HepG2 (cell line): ENCODE data around the gene FLAD1. TPM values are rescaled to one million over a fixed set of nuclear protein-coding genes. Genes with fewer than 3 reads are reported as not detected.
A peak's percentile ranks its signal among the peaks of the same experiment; 100 is the strongest.

Experiments
- DMAP1 ChIP-seq: IDR thresholded peaks from 2 replicates; pipeline ENCODE4 v1.6.1; 2016
- KAT8 ChIP-seq: IDR thresholded peaks from 2 replicates; pipeline ENCODE4 v1.6.1; 2016; ENCODE audit warnings: missing genetic modification reagents, missing compliant biosample characterization
- MATR3 ChIP-seq: sonication (generic); formaldehyde crosslinking; IDR thresholded peaks from 2 replicates; pipeline ENCODE4 v1.4.0; 2020; ENCODE audit warnings: missing genetic modification reagents
- NCOR1 ChIP-seq: fragments of 200-600 bp; sonication (generic); IDR thresholded peaks from 2 replicates; pipeline ENCODE4 v1.7.0; 2017; ENCODE audit warnings: antibody characterized with exemption, low read length, borderline replicate concordance
- NR2F2 ChIP-seq: IDR thresholded peaks from 2 replicates; pipeline ENCODE4 v1.6.1; 2012; ENCODE audit warnings: low read depth, inconsistent platforms, borderline replicate concordance
- PHF21A ChIP-seq: sonication (generic); formaldehyde crosslinking; IDR thresholded peaks from 2 replicates; pipeline ENCODE4 v1.5.0; 2020; ENCODE audit warnings: mild to moderate bottlenecking, missing genetic modification reagents
- TCF12 ChIP-seq, 2 experiments: fragments of 450-650 bp in 1 of 2; sonication (generic) in 1 of 2; formaldehyde crosslinking in 1 of 2; IDR thresholded peaks; 2 replicates each; pipeline versions ENCODE4 v1.6.1 to v1.8.0; 2017 to 2022; ENCODE audit warnings: antibody characterized with exemption in 1 of 2, mild to moderate bottlenecking in 1 of 2, missing genetic modification reagents in 1 of 2, moderate library complexity in 1 of 2
- ZNF121 ChIP-seq: sonication (generic); formaldehyde crosslinking; IDR thresholded peaks from 2 replicates; pipeline ENCODE4 v1.5.0; 2020; ENCODE audit warnings: mild to moderate bottlenecking, missing genetic modification reagents
- ZSCAN31 ChIP-seq: sonication (generic); formaldehyde crosslinking; IDR thresholded peaks from 2 replicates; pipeline ENCODE4 v1.5.0; 2020; ENCODE audit warnings: low read depth, mild to moderate bottlenecking, missing genetic modification reagents
- polyA plus RNA-seq, 8 experiments: library from polyadenylated mRNA; depleted of rRNA in 3 of 8; stranded (reverse) in 7 of 8; unstranded in 1 of 8; fragments of >200 nt; fragmentation: Illumina TruSeq in 4 of 8; extraction: Trizol in 4 of 8; gene quantifications; 2 replicates each; pipeline versions ENCODE4 v1.2.1 to v1.2.3, GENCODE V29; 2011 to 2016; ENCODE audit warnings: low read depth in 4 of 8, missing spikeins in 1 of 8, mixed read lengths in 1 of 8; ENCODE audit not compliant: insufficient read depth in 1 of 8
- total RNA-seq, 5 experiments: library from RNA; depleted of rRNA; stranded (reverse); fragments of >200 nt; fragmentation: Illumina TruSeq; extraction: Trizol; gene quantifications; 2 replicates each; pipeline ENCODE4 v1.2.3, GENCODE V29; 2016; ENCODE audit warnings: low read depth in 1 of 5
- TF ChIP-seq, protein P1 (sequence below): sonication (generic); formaldehyde crosslinking; IDR thresholded peaks from 2 replicates; pipeline ENCODE4 v1.4.0; 2020; ENCODE audit warnings: missing genetic modification reagents
- TF ChIP-seq, protein P2 (sequence below): IDR thresholded peaks from 2 replicates; pipeline ENCODE4 v1.6.1; 2016; ENCODE audit warnings: missing compliant biosample characterization, missing genetic modification reagents, borderline replicate concordance
- TF ChIP-seq, protein P3 (sequence below): sonication (generic); formaldehyde crosslinking; IDR thresholded peaks from 2 replicates; pipeline ENCODE4 v1.5.1; 2020; ENCODE audit warnings: mild to moderate bottlenecking, moderate library complexity, missing genetic modification reagents
- TF ChIP-seq, protein P4 (sequence below): sonication (generic); formaldehyde crosslinking; IDR thresholded peaks from 2 replicates; pipeline ENCODE4 v1.4.0; 2020; ENCODE audit warnings: missing genetic modification reagents, borderline replicate concordance

The FLAD1 gene
- total and polyA plus RNA-seq, 2 of the 13 experiments (the other 11 are each of a cell fraction or from before 2014, with no cell fraction given): 25.9 to 32.8 TPM

GRCh38 chr1:154972517-154973343 lies 10.4 kb upstream of the FLAD1 start (continued):
- TF ChIP-seq, protein P1, sequence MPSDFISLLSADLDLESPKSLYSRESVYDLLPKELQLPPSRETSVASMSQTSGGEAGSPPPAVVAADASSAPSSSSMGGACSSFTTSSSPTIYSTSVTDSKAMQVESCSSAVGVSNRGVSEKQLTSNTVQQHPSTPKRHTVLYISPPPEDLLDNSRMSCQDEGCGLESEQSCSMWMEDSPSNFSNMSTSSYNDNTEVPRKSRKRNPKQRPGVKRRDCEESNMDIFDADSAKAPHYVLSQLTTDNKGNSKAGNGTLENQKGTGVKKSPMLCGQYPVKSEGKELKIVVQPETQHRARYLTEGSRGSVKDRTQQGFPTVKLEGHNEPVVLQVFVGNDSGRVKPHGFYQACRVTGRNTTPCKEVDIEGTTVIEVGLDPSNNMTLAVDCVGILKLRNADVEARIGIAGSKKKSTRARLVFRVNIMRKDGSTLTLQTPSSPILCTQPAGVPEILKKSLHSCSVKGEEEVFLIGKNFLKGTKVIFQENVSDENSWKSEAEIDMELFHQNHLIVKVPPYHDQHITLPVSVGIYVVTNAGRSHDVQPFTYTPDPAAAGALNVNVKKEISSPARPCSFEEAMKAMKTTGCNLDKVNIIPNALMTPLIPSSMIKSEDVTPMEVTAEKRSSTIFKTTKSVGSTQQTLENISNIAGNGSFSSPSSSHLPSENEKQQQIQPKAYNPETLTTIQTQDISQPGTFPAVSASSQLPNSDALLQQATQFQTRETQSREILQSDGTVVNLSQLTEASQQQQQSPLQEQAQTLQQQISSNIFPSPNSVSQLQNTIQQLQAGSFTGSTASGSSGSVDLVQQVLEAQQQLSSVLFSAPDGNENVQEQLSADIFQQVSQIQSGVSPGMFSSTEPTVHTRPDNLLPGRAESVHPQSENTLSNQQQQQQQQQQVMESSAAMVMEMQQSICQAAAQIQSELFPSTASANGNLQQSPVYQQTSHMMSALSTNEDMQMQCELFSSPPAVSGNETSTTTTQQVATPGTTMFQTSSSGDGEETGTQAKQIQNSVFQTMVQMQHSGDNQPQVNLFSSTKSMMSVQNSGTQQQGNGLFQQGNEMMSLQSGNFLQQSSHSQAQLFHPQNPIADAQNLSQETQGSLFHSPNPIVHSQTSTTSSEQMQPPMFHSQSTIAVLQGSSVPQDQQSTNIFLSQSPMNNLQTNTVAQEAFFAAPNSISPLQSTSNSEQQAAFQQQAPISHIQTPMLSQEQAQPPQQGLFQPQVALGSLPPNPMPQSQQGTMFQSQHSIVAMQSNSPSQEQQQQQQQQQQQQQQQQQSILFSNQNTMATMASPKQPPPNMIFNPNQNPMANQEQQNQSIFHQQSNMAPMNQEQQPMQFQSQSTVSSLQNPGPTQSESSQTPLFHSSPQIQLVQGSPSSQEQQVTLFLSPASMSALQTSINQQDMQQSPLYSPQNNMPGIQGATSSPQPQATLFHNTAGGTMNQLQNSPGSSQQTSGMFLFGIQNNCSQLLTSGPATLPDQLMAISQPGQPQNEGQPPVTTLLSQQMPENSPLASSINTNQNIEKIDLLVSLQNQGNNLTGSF (CRISPR knock-in tag): no peak
- no peak for TF ChIP-seq MATR3 (CRISPR knock-in tag)
- TF ChIP-seq KAT8: peak; percentile 59; the same call in 1 of the 2 replicates
- TF ChIP-seq NCOR1: 0 out of 2 replicates have a peak, but pooled peaks have one; percentile 33
- TF ChIP-seq, protein P2, sequence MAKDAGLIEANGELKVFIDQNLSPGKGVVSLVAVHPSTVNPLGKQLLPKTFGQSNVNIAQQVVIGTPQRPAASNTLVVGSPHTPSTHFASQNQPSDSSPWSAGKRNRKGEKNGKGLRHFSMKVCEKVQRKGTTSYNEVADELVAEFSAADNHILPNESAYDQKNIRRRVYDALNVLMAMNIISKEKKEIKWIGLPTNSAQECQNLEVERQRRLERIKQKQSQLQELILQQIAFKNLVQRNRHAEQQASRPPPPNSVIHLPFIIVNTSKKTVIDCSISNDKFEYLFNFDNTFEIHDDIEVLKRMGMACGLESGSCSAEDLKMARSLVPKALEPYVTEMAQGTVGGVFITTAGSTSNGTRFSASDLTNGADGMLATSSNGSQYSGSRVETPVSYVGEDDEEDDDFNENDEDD (CRISPR knock-in tag): peak; percentile 94; the same call in 1 of the 2 replicates
- TF ChIP-seq, protein P3, sequence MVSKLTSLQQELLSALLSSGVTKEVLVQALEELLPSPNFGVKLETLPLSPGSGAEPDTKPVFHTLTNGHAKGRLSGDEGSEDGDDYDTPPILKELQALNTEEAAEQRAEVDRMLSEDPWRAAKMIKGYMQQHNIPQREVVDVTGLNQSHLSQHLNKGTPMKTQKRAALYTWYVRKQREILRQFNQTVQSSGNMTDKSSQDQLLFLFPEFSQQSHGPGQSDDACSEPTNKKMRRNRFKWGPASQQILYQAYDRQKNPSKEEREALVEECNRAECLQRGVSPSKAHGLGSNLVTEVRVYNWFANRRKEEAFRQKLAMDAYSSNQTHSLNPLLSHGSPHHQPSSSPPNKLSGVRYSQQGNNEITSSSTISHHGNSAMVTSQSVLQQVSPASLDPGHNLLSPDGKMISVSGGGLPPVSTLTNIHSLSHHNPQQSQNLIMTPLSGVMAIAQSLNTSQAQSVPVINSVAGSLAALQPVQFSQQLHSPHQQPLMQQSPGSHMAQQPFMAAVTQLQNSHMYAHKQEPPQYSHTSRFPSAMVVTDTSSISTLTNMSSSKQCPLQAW: peak; percentile 83
- TF ChIP-seq DMAP1 (CRISPR knock-in tag): peak; percentile 78
- peak; percentile 69; the same call in 1 of the 2 replicates for TF ChIP-seq ZSCAN31 (CRISPR knock-in tag)
- no peak for TF ChIP-seq ZNF121 (CRISPR knock-in tag)
- 0 out of 2 replicates have a peak, but pooled peaks have one; percentile 68 for TF ChIP-seq PHF21A (CRISPR knock-in tag)
- TF ChIP-seq, protein P4, sequence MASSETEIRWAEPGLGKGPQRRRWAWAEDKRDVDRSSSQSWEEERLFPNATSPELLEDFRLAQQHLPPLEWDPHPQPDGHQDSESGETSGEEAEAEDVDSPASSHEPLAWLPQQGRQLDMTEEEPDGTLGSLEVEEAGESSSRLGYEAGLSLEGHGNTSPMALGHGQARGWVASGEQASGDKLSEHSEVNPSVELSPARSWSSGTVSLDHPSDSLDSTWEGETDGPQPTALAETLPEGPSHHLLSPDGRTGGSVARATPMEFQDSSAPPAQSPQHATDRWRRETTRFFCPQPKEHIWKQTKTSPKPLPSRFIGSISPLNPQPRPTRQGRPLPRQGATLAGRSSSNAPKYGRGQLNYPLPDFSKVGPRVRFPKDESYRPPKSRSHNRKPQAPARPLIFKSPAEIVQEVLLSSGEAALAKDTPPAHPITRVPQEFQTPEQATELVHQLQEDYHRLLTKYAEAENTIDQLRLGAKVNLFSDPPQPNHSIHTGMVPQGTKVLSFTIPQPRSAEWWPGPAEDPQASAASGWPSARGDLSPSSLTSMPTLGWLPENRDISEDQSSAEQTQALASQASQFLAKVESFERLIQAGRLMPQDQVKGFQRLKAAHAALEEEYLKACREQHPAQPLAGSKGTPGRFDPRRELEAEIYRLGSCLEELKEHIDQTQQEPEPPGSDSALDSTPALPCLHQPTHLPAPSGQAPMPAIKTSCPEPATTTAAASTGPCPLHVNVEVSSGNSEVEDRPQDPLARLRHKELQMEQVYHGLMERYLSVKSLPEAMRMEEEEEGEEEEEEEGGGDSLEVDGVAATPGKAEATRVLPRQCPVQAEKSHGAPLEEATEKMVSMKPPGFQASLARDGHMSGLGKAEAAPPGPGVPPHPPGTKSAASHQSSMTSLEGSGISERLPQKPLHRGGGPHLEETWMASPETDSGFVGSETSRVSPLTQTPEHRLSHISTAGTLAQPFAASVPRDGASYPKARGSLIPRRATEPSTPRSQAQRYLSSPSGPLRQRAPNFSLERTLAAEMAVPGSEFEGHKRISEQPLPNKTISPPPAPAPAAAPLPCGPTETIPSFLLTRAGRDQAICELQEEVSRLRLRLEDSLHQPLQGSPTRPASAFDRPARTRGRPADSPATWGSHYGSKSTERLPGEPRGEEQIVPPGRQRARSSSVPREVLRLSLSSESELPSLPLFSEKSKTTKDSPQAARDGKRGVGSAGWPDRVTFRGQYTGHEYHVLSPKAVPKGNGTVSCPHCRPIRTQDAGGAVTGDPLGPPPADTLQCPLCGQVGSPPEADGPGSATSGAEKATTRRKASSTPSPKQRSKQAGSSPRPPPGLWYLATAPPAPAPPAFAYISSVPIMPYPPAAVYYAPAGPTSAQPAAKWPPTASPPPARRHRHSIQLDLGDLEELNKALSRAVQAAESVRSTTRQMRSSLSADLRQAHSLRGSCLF: 0 out of 2 replicates have a peak, but pooled peaks have one; percentile 70
- TF ChIP-seq NR2F2: 0 out of 2 replicates have a peak, but pooled peaks have one; percentile 32
- TF ChIP-seq TCF12 (IDR thresholded peaks at IDR 0.05): no peak
- no peak for TF ChIP-seq TCF12 (CRISPR knock-in tag; IDR thresholded peaks at IDR 0.05)
